ENCODE measurements around the gene SGIP1.
"Not testable (repeated sequence)": the region's sequence is repeated elsewhere in the genome, so short reads cannot be mapped to it uniquely, and the experiment has no call there.

The SGIP1 gene

GRCh38 chr1:66774438-66774837, 240.5 kb downstream of the SGIP1 start:
- H3K36me3 ChIP-seq, result no peaks in the 10 kb centered on the region
- H3K9me3 ChIP-seq, result no peaks in the 10 kb centered on the region
- no peak for DNase-seq
- H3K4me3 ChIP-seq (ENCODE audit: low read depth, low read length), result no peak overlapping the region
- TF ChIP-seq, protein P1, sequence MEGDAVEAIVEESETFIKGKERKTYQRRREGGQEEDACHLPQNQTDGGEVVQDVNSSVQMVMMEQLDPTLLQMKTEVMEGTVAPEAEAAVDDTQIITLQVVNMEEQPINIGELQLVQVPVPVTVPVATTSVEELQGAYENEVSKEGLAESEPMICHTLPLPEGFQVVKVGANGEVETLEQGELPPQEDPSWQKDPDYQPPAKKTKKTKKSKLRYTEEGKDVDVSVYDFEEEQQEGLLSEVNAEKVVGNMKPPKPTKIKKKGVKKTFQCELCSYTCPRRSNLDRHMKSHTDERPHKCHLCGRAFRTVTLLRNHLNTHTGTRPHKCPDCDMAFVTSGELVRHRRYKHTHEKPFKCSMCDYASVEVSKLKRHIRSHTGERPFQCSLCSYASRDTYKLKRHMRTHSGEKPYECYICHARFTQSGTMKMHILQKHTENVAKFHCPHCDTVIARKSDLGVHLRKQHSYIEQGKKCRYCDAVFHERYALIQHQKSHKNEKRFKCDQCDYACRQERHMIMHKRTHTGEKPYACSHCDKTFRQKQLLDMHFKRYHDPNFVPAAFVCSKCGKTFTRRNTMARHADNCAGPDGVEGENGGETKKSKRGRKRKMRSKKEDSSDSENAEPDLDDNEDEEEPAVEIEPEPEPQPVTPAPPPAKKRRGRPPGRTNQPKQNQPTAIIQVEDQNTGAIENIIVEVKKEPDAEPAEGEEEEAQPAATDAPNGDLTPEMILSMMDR (IDR thresholded peaks at IDR 0.05; ENCODE audit: low read depth, low read length), result no peak
- H3K27me3 ChIP-seq, result no peaks in the 10 kb centered on the region
- H3K4me1 ChIP-seq, result no peaks in the 10 kb centered on the region

DNA sequence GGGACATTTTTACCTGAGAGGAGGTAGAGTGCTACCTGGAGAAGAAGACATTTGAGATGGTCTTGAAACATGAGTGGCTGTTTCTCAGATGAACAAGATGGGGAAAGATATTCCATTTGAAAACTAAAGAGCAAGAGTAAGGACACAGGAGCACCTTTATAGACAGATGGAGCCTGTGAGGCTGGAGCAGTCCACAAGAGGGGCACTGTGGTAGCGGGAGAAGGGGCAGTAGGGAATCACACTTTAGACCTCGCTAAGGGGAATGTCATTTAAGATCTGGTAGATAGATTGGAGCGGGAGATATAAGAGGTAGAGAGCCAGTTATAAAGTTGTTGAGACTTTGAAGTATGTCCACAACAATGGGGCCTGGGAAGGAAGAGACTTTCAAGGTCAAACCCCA, 241.7 kb downstream of the SGIP1 start:
- no peaks in the 10 kb centered on the region for H3K36me3 ChIP-seq
- no peaks in the 10 kb centered on the region for H3K9me3 ChIP-seq
- no peaks in the 10 kb centered on the region for H3K27me3 ChIP-seq
- TF ChIP-seq, protein P1 (IDR thresholded peaks at IDR 0.05; ENCODE audit: low read depth, low read length), result no peak
- H3K4me3 ChIP-seq (ENCODE audit: low read depth, low read length), result no peak overlapping the region
- no peak for DNase-seq
- no peaks in the 10 kb centered on the region for H3K4me1 ChIP-seq

- Histone ChIP-seq H3K27me3 (no peaks in the 10 kb centered on the region), H3K9me3 (no peaks in the 10 kb centered on the region), H3K4me1 (no peaks in the 10 kb centered on the region), H3K4me3 (ENCODE audit: low read depth, low read length) (no peak overlapping the region), H3K36me3 (no peaks in the 10 kb centered on the region)
- TF ChIP-seq, protein P1 (IDR thresholded peaks at IDR 0.05; ENCODE audit: low read depth, low read length), result no peak
- DNase-seq, result no peak
Measured at GRCh38 chr1:66777831-66778230, 243.9 kb downstream of the SGIP1 start.

GRCh38 chr1:66778266-66778665, 244.3 kb downstream of the SGIP1 start:
- H3K4me1 ChIP-seq, result no peaks in the 10 kb centered on the region
- DNase-seq, result no peak
- H3K4me3 ChIP-seq (ENCODE audit: low read depth, low read length), result no peak overlapping the region
- TF ChIP-seq, protein P1 (IDR thresholded peaks at IDR 0.05; ENCODE audit: low read depth, low read length), result no peak
- H3K27me3 ChIP-seq, result no peaks in the 10 kb centered on the region
- H3K9me3 ChIP-seq, result no peaks in the 10 kb centered on the region
- H3K36me3 ChIP-seq, result no peaks in the 10 kb centered on the region

DNA sequence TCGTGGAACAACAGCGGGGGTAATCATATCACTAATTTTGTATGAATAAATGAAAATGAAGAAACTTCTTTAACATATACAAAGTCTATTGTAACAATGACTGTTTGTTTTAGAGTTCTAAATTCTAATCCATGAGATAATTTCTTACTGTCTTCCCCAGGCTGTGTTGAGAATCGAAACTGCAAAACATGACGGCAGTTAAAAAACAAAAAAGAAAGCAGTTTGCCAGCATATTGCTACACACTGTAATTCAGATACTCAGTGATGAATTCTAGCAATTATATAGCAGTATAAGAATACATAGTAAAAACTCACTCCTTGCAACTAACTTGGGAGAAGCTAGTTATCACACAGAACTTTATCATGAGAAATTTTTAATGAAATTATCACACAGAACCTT, 245.0 kb downstream of the SGIP1 start:
- Histone ChIP-seq H3K9me3 (no peaks in the 10 kb centered on the region), H3K36me3 (no peaks in the 10 kb centered on the region), H3K4me3 (ENCODE audit: low read depth, low read length) (no peak overlapping the region), H3K27me3 (no peaks in the 10 kb centered on the region), H3K4me1 (no peaks in the 10 kb centered on the region)
- TF ChIP-seq, protein P1 (IDR thresholded peaks at IDR 0.05; ENCODE audit: low read depth, low read length), result no peak
- DNase-seq, result no peak

DNA sequence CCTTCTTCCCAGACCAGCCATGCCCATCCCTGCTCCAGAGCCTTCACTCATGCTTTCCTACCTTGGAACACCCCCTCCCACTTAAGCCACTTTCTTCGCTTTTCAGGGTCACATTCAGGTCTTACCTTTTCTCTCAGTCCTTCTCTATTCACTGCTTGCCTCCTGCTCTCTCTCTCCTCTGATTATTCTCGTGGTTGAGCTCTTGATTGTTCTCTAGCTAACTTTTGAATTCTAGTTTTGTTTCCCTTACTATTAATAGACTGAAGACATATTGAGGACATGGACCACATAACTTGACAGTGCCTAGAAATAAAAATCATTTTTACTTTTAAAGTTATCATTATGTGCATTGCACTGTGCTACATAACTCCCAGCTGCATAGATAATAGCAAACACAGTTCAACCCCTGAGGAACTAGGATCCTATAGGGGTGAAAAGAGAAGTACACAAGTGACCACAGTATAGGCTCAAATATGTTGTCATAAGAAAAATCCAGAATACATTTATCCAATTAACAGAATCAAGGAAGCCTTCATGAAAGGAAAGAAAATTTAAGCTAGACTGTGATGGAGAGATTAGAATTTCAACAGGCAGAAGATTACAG, 245.6 kb downstream of the SGIP1 start:
- H3K36me3 ChIP-seq, result no peaks in the 10 kb centered on the region
- no peak for DNase-seq
- H3K9me3 ChIP-seq, result no peaks in the 10 kb centered on the region
- no peaks in the 10 kb centered on the region for H3K27me3 ChIP-seq
- TF ChIP-seq, protein P1 (IDR thresholded peaks at IDR 0.05; ENCODE audit: low read depth, low read length), result no peak
- no peak overlapping the region for H3K4me3 ChIP-seq (ENCODE audit: low read depth, low read length)
- no peaks in the 10 kb centered on the region for H3K4me1 ChIP-seq

DNA sequence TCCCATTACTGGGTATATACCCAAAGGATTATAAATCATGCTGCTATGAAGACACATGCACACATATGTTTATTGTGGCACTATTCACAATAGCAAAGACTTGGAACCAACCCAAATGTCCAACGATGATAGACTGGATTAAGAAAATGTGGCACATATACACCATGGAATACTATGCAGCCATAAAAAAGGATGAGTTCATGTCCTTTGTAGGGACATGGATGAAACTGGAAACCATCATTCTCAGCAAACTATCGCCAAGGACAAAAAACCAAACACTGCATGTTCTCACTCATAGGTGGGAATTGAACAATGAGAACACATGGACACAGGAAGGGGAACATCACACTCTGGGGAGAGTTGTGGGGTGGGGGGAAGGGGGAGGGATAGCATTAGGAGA, 251.8 kb downstream of the SGIP1 start:
- not testable (repeated sequence) for DNase-seq; H3K4me1 ChIP-seq; H3K36me3 ChIP-seq; H3K9me3 ChIP-seq; H3K4me3 ChIP-seq (ENCODE audit: low read depth, low read length); H3K27me3 ChIP-seq
